HG03521 (cell line): Measurements from ENCODE around the gene MMP28.

Experiments used
- ATAC-seq: cut with Tn5 transposase; IDR thresholded peaks from one replicate; pipeline ENCODE4 v1.9.1; 2021; ENCODE audit warnings: mild to moderate bottlenecking, moderate library complexity; ENCODE audit not compliant: unreplicated experiment

The MMP28 gene

DNA sequence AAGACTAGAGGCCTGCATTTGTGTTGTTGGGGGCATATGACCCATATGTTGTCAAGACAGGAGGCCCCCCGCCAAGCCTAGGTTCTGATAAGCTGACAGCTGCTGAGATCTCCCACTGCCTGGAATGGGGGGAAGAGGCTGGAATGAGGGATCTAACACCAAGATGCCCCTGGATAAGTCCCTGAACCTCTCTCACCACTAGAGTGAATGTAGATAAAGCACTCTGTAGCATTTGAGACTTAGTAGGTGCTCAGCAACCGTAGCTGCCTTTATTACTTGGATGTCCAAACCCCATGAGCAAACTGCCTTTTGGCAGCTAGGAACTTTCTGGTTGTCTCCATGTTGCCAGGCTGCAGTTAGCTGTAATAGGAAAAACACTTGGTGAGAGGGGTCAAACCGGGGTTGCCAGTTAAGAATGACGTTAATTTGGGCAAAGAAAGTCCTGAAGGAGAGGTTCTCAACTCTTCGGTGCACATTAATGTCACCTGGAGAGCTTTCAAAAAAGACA is 68.4 kb downstream of the MMP28 start:
- ATAC-seq, result no peak

DNA sequence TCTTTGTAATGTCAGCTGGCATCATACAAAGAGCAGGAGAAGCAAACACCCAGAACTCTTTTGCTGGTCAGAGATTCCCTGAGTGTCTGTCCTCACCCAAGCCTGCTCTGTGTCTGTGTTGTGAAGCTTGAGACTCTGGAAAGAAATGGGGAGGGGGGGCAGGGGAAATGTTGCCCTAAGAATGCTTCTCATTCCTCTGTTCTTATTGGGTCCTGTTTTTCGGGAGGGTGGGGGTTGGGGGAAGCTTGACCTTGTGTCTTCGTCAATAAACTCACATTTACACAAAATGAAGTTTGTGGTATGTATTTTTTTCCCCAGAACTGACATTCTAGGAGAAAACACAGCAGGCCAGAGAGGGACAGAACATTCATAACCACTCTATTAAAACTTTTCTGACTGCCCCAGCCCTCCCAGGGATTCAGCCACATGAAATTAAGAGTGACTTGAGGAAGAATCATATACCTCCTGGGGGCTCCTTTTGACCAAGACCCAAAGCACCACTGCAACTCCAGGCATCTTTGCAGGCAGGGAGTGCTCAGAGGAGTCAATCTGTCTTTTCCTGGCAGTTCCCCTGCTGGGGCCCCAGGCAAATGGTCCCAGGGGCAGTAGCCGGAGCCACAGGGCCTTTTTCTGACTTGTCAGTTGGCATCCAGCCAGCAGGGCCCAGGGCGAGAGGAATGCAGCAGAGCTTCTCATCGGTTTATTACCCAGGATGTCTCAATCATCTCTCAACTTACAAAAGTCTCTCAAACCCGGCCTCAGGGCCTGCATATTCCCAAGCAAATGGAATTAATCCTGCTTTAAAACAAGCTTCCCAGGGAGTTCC is 69.1 kb downstream of the MMP28 start:
- ATAC-seq, result no peak

- ATAC-seq, result no peak
Observed at GRCh38 chr17:35725802-35726126, 69.7 kb downstream of the MMP28 start.

DNA sequence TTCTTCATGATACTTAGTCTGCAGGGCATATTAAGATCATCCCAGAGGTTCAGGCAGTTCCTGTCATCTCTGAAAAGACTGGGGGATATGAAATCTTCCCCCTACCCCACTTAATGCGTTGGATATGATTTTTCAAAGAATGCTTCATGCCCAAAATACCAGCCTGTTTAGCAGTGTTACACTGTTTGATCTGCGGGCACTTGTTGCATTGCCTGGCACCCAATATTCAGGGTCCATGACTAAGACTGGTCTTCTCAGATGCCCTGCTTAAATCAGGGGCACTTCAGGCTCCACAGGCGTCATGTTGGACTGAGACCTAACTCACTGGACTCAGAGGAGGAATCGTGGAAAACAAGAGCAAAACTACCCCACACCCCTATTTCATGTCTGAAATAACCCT is 70.4 kb downstream of the MMP28 start:
- ATAC-seq, result no peak

- no peak for ATAC-seq
Observed at GRCh38 chr17:35723735-35724134, 71.7 kb downstream of the MMP28 start.

DNA sequence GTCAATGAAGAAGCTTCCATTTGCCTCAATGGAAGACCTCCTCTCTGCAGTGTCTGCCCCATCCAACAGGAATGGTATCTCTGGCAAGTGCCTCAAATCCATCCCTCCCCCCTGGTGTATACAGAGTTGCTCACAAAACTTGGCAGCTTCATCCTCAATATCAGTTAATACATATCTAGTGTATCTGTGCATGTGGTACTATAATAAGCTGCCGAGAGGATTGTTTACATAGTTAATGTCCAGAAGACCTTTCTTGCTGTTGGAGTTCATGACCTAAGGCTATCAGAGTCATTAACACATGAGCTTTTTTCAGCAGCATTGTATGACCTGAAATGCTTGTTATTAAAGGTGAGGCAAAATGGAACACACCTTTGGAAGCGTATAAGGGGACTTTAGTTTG is 78.0 kb downstream of the MMP28 start:
- ATAC-seq, result no peak

GRCh38 chr17:35716897-35717465 is 78.5 kb downstream of the MMP28 start:
- ATAC-seq, result no peak

DNA sequence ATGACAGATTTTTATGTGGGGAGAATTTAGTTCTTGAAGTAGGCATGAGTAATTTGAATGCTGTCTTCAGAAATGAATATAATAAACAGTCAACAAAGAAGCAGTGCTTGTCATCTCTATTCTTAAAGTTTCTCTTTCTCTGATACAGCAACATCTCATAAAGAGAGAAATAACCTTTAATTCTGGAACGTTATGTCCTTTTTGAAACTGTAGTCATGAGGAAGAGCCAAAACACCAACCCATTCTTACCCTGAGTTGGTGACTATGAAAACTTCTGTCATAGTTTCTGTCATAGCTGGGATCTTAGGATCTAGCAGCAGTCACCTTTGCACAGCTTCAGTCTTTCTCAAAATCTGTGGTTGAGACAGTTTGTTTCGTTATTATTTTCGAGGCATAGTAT is 79.3 kb downstream of the MMP28 start:
- no peak for ATAC-seq
